BLaER1 (cell line): Measurements from ENCODE around the gene VILL.
"Not testable (repeated sequence)": the region's sequence is repeated elsewhere in the genome, so short reads cannot be mapped to it uniquely, and the experiment has no call there.

Experiments
- H3K27ac ChIP-seq: shearing (Covaris generic); formaldehyde crosslinking; 2 replicates; pipeline ENCODE4 v1.8.1; 2022
- H3K27me3 ChIP-seq: shearing (Covaris generic); formaldehyde crosslinking; 2 replicates; pipeline ENCODE4 v1.8.1; 2022
- H3K36me3 ChIP-seq: shearing (Covaris generic); formaldehyde crosslinking; 2 replicates; pipeline ENCODE4 v1.8.1; 2022
- H3K4me1 ChIP-seq: shearing (Covaris generic); formaldehyde crosslinking; 2 replicates; pipeline ENCODE4 v1.8.1; 2022
- H3K4me2 ChIP-seq: shearing (Covaris generic); formaldehyde crosslinking; 2 replicates; pipeline ENCODE4 v1.8.1; 2022
- H3K4me3 ChIP-seq: shearing (Covaris generic); formaldehyde crosslinking; 2 replicates; pipeline ENCODE4 v1.8.1; 2022
- H3K9ac ChIP-seq: shearing (Covaris generic); formaldehyde crosslinking; 2 replicates; pipeline ENCODE4 v1.8.1; 2022
- H3K9me3 ChIP-seq: shearing (Covaris generic); formaldehyde crosslinking; 2 replicates; pipeline ENCODE4 v1.8.1; 2022
- H4K20me1 ChIP-seq: shearing (Covaris generic); formaldehyde crosslinking; 2 replicates; pipeline ENCODE4 v1.8.1; 2022
- Cebpa-rat ChIP-seq: shearing (Covaris generic); IDR thresholded peaks from 2 replicates; pipeline ENCODE4 v1.8.1; 2022

VILL gene

DNA sequence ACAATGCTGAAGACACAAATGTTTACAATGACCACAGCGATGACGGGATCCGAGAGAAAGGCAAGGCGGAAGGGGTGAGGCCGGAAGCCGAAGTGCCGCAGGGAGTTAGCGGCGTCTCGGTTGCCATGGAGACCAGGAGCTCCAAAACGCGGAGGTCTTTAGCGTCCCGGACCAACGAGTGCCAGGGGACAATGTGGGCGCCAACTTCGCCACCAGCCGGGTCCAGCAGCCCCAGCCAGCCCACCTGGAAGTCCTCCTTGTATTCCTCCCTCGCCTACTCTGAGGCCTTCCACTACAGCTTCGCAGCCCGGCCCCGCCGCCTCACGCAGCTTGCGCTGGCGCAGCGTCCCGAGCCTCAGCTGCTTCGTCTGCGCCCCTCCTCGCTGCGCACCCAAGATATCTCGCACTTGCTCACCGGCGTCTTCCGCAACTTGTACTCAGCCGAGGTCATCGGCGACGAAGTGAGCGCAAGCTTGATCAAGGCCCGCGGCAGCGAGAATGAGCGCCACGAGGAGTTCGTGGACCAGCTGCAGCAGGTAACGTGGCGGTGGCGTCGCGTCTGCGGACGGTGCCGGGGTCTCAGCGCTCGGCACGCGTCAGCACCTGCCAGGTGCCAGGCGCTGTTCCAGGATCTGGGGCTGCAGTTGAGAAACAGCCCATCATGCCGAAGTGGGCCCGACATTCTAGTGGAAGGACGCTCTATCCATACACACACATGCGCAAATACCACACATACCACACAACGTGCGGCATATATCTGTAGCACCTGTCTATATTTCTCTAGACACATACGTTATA, 48.7 kb downstream of the VILL start, which contains the start of gene DLEC1:
Gene DLEC1, plus strand, starts transcription at position 108 of the 798 bp plus-strand sequence. Its CDS starts 18 bp downstream, at position 126.
- Histone ChIP-seq H3K27ac (no peak within 1 kb of the TSS), H3K9me3 (no peaks in the 10 kb centered on the region), H3K4me1 (peaks cover 26% of the 10 kb centered on the region), H3K4me2 (peak within 1 kb of the TSS; percentile 99), H3K9ac (peak within 1 kb of the TSS; percentile 25; the same call in 1 of the 2 replicates), H3K27me3 (no peaks in the 10 kb centered on the region), H4K20me1 (no peaks in the 10 kb centered on the region), H3K36me3 (no peaks in the 10 kb centered on the region), H3K4me3 (peak within 1 kb of the TSS; percentile 68)
- no peak for TF ChIP-seq Cebpa-rat

DNA sequence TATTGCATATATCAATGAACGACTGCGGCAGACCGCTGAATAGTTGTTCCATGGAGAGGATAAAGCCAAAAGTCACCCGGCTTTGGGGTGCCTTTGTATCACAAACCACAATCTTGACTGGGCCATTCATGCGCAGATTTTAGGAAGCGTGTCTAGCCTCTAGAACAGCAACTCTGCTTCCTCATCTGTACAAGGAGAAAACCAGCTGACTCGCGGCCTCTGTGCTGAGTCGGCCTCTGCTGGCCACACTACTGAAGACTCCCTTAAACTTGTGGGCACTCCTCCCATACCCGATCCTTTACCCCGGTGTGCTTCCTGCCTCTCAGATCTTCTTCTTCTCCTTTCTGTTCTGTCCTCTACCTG, 49.3 kb downstream of the VILL start:
- no peaks in the 10 kb centered on the region for H3K36me3 ChIP-seq
- peaks cover 26% of the 10 kb centered on the region for H3K4me1 ChIP-seq
- H3K4me2 ChIP-seq, result peak overlapping the region; percentile 99
- H3K9ac ChIP-seq, result no peak overlapping the region
- peak overlapping the region; percentile 68 for H3K4me3 ChIP-seq
- no peaks in the 10 kb centered on the region for H3K27me3 ChIP-seq
- no peak overlapping the region for H3K27ac ChIP-seq
- H4K20me1 ChIP-seq, result no peaks in the 10 kb centered on the region
- TF ChIP-seq Cebpa-rat, result no peak
- H3K9me3 ChIP-seq, result no peaks in the 10 kb centered on the region

DNA sequence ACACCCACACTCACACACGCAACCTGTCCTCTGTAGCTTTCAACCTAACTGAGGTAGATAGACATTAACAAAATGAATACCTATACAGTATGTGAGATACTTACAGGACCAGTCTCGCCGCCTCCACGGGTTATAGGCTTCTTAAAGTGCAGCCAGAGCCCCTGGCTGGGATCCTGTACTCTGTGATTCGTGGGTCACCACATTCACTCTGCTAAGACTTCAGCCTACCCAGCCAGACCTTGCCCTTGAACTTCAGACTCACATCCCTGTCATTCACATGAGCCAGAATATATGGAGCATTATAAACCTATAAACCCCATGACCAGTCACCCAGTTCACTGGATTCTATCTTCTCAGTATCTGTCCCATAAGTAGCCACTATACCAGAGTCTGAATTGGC, 49.8 kb downstream of the VILL start:
- Histone ChIP-seq H3K9ac (no peak overlapping the region), H3K4me2 (peak overlapping the region; percentile 99), H4K20me1 (no peaks in the 10 kb centered on the region), H3K4me1 (peaks cover 26% of the 10 kb centered on the region), H3K27me3 (no peaks in the 10 kb centered on the region), H3K4me3 (no peak overlapping the region), H3K36me3 (no peaks in the 10 kb centered on the region), H3K27ac (no peak overlapping the region), H3K9me3 (no peaks in the 10 kb centered on the region)
- no peak for TF ChIP-seq Cebpa-rat

DNA sequence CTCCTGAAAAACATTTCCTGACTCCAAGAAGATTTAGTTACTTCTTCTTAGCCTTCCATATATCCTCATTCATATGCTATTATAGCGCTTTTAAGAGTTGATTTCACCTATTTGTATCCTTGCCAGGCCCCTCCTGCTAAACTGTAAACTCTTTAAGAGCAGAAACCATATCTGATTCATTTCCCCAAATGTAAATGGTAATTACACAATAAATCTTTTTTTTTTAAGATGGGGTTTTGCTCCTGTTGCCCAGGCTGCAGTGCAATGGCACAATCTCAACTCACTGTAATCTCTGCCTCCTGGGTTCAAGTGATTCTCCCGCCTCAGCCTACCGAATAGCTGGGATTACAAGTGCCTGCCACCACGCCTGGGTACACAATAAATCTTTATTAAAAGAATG, 52.9 kb downstream of the VILL start:
- peaks cover 21% of the 10 kb centered on the region for H3K4me1 ChIP-seq
- H3K4me2 ChIP-seq, result no peak overlapping the region
- H3K36me3 ChIP-seq, result no peaks in the 10 kb centered on the region
- H3K9me3 ChIP-seq, result no peaks in the 10 kb centered on the region
- H4K20me1 ChIP-seq, result no peaks in the 10 kb centered on the region
- no peak overlapping the region for H3K4me3 ChIP-seq
- TF ChIP-seq Cebpa-rat, result no peak
- no peak overlapping the region for H3K9ac ChIP-seq
- H3K27me3 ChIP-seq, result no peaks in the 10 kb centered on the region
- no peak overlapping the region for H3K27ac ChIP-seq

DNA sequence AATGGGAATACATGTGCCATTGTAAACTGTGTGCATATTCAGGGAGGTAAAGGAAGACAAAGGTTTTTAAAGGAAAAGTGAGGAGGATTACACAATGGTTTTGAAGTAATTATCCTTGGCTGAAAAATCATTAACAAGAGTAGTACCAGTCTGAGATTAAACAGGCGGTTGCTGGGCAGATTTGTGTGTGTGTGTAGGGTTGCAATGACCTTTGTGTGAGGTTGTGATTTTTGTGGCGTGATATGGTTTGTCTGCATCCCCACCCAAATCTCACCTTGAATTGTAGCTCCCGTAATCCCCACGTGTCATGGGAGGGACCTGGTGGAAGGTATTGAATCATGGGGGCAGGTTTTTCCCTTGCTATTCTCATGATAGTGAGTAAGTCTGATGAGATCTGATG, 55.4 kb downstream of the VILL start:
- Histone ChIP-seq H3K4me3 (no peak overlapping the region), H3K4me1 (no peaks in the 10 kb centered on the region), H3K4me2 (no peak overlapping the region), H3K9ac (no peak overlapping the region), H4K20me1 (no peaks in the 10 kb centered on the region), H3K36me3 (no peaks in the 10 kb centered on the region), H3K27ac (no peak overlapping the region), H3K9me3 (no peaks in the 10 kb centered on the region), H3K27me3 (no peaks in the 10 kb centered on the region)
- no peak for TF ChIP-seq Cebpa-rat

DNA sequence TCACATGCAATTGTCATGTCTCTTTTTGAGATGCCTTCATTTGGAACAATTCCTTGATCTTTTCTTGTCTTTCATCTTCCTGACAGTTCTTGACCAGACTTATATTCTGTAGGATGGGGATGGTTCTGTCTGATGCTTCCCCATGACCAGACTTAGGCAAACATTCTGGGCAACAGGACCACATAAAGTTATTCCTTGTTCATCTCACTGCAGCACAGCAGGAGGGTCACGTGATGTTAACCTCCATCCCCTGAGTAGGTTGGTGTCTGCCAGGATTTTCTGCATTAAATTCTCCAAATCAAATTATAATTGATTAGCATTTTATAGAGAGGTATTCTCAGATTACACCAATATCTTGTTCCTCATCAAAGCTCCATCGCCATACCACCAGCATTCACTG, 56.2 kb downstream of the VILL start:
- H3K9me3 ChIP-seq, result peaks cover 8% of the 10 kb centered on the region; the same call in 1 of the 2 replicates
- H3K4me3 ChIP-seq, result no peak overlapping the region
- H3K27ac ChIP-seq, result no peak overlapping the region
- H3K36me3 ChIP-seq, result no peaks in the 10 kb centered on the region
- no peaks in the 10 kb centered on the region for H3K27me3 ChIP-seq
- no peak overlapping the region for H3K4me2 ChIP-seq
- H4K20me1 ChIP-seq, result no peaks in the 10 kb centered on the region
- no peak overlapping the region for H3K9ac ChIP-seq
- no peak for TF ChIP-seq Cebpa-rat
- H3K4me1 ChIP-seq, result no peaks in the 10 kb centered on the region

DNA sequence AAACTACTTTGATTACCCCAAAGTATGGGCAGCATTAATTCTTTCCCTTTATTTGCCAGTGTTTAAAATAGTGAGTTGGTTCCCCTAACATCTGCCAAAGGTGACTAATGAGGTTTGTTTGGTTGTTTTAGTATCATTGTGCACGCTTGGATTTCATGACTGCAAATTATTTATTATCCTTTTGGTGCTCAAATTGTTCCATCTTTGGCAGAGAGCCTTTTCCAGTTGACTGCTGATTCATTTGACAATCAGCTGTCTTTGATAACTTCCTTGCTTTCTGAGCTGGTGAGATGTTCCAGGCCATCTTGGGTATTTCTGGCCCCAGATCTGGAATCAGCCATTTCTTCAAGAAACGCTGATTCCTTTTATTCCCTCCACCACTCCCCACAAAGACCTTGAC, 57.3 kb downstream of the VILL start:
- no peak for TF ChIP-seq Cebpa-rat
- Histone ChIP-seq H3K27ac (no peak overlapping the region), H3K9ac (no peak overlapping the region), H3K4me2 (no peak overlapping the region), H3K27me3 (no peaks in the 10 kb centered on the region), H3K4me1 (no peaks in the 10 kb centered on the region), H3K9me3 (peaks cover 18% of the 10 kb centered on the region), H4K20me1 (no peaks in the 10 kb centered on the region), H3K4me3 (no peak overlapping the region), H3K36me3 (no peaks in the 10 kb centered on the region)

DNA sequence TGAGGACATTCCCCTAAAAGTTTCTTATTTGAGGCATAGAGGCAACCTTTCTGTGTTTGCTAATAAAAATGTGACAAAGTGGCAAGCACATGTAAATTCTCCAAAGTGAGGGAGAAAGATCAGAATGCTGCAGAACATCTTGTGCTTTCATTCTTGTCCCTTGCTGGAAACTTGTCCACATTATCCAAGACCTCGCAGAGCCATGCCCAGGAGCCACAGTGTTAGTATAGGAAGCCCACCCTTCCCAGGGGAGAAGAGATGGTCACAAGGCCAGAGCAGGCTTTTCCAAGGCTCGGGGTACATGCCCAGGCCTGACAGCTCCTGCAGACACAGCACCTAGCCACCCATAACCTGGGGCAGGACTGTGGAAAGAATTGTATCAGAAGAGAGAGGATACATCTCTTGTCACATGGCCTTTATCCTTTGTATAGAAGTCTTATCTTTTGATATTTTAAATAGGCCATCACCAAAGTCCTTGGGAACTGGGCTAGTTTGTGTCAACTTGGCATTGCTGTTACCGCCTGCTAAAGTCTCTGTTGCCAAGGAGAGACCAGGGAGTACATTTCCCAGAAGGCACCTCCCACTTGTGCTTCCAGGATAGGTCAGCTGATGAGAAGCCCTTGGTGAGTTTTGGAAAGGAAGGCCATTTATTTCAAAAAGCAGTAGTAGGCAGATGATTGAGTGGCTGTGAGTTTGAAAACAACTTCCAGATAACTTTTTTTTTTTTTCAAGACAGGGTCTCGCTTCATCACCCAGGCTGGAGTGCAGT, 59.0 kb downstream of the VILL start:
- Histone ChIP-seq H3K4me3 (no peak overlapping the region), H3K9ac (no peak overlapping the region), H3K36me3 (no peaks in the 10 kb centered on the region), H3K9me3 (peaks cover 23% of the 10 kb centered on the region), H3K27me3 (no peaks in the 10 kb centered on the region), H3K27ac (no peak overlapping the region), H3K4me1 (peaks cover 6% of the 10 kb centered on the region), H3K4me2 (no peak overlapping the region), H4K20me1 (no peaks in the 10 kb centered on the region)
- no peak for TF ChIP-seq Cebpa-rat

DNA sequence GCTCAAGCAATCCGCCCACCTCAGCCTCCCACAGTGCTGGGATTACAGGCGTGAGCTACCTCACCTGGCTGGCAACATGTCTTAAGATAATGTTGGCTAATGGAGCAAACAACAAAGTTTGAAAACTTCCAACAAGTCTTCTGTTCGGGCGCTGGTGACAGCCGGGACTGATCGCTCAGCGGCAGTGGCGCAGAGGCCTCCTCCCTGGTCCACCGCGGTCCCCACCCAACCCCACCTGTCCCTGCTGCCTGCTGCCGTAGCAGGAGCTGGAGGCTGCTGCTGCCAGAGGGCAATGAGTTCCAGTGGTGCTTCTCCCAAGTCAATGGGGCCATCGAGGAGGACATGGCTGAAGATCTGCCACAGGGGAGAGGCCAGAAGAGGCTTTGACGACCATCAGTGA, 60.5 kb downstream of the VILL start:
- Histone ChIP-seq H3K4me1 (peaks cover 16% of the 10 kb centered on the region), H3K27ac (no peak overlapping the region), H3K4me2 (no peak overlapping the region), H3K9ac (no peak overlapping the region), H3K9me3 (peaks cover 23% of the 10 kb centered on the region), H3K4me3 (no peak overlapping the region), H4K20me1 (no peaks in the 10 kb centered on the region), H3K27me3 (no peaks in the 10 kb centered on the region), H3K36me3 (no peaks in the 10 kb centered on the region)
- TF ChIP-seq Cebpa-rat, result no peak

DNA sequence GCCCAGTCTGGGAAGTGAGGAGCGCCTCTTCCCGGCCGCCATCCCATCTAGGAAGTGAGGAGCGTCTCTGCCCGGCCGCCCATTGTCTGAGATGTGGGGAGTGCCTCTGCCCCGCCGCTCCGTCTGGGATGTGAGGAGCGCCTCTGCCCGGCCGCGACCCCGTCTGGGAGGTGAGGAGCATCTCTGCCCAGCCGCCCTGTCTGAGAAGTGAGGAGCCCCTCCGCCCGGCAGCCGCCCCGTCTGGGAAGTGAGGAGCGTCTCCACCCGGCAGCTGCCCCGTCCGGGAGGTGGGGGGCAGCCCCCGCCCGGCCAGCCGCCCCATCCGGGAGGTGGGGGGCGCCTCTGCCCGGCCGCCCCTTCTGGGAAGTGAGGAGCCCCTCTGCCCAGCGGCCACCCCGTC, 62.7 kb downstream of the VILL start:
- H3K4me3 ChIP-seq, H3K9ac ChIP-seq, H3K36me3 ChIP-seq, H3K27ac ChIP-seq, H4K20me1 ChIP-seq, H3K27me3 ChIP-seq, H3K4me2 ChIP-seq: not testable (repeated sequence)
- peaks cover 23% of the 10 kb centered on the region for H3K9me3 ChIP-seq
- H3K4me1 ChIP-seq, result peaks cover 16% of the 10 kb centered on the region

DNA sequence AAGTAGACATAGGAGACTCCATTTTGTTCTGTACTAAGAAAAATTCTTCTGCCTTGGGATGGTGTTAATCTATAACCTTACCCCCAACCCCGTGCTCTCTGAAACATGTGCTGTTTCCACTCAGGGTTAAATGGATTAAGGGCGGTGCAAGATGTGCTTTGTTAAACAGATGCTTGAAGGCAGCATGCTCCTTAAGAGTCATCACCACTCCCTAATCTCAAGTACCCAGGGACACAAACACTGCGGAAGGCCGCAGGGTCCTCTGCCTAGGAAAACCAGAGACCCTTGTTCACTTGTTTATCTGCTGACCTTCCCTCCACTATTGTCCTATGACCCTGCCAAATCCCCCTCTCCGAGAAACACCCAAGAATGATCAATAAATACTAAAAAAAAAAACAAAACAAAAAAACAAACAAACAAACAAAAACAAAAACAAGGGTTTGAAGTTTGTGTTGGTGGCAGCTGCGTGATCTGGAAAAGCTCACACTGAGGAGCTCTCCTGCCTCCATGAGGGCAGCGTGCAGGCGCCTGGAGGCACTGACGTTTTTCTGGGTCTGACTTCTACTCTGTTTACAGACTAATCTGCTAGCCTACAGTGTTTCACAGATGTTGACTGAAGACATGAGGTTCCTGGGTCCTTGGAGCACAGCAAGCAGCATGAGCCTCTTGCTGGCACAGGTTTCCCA, 63.4 kb downstream of the VILL start:
- H4K20me1 ChIP-seq, H3K4me3 ChIP-seq, H3K36me3 ChIP-seq, H3K27me3 ChIP-seq, H3K9ac ChIP-seq: not testable (repeated sequence)
- Histone ChIP-seq H3K4me2 (peak overlapping the region; percentile 64), H3K4me1 (peaks cover 16% of the 10 kb centered on the region), H3K9me3 (peaks cover 23% of the 10 kb centered on the region), H3K27ac (peak overlapping the region; percentile 44; the same call in 1 of the 2 replicates)
